ENCODE results near the gene RNF114.

- TF ChIP-seq, protein P1, sequence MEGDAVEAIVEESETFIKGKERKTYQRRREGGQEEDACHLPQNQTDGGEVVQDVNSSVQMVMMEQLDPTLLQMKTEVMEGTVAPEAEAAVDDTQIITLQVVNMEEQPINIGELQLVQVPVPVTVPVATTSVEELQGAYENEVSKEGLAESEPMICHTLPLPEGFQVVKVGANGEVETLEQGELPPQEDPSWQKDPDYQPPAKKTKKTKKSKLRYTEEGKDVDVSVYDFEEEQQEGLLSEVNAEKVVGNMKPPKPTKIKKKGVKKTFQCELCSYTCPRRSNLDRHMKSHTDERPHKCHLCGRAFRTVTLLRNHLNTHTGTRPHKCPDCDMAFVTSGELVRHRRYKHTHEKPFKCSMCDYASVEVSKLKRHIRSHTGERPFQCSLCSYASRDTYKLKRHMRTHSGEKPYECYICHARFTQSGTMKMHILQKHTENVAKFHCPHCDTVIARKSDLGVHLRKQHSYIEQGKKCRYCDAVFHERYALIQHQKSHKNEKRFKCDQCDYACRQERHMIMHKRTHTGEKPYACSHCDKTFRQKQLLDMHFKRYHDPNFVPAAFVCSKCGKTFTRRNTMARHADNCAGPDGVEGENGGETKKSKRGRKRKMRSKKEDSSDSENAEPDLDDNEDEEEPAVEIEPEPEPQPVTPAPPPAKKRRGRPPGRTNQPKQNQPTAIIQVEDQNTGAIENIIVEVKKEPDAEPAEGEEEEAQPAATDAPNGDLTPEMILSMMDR (IDR thresholded peaks at IDR 0.05), result no peak
- TF ChIP-seq POLR2A (IDR thresholded peaks at IDR 0.05), result no peak
Observed at GRCh38 chr20:49987868-49988690, 51.9 kb downstream of the RNF114 start.
